PFSK-1 (cell line): ENCODE data around the gene ADGRL3.

Experiments
- FOXP2 ChIP-seq: optimal IDR thresholded peaks from 2 replicates; pipeline ENCODE3; 2011; ENCODE audit warnings: borderline replicate concordance, control low read depth, inconsistent platforms; ENCODE audit not compliant: insufficient read depth; ENCODE audit errors: extremely low read length, extremely low read depth
- POLR2AphosphoS5 ChIP-seq: IDR thresholded peaks from 2 replicates; pipeline ENCODE4 v1.6.1; 2012; ENCODE audit warnings: low read depth, mild to moderate bottlenecking, control low read depth, low read length, moderate library complexity
- REST ChIP-seq, 2 experiments: IDR thresholded peaks; 2 replicates each; pipeline versions ENCODE4 v1.6.1 to v1.8.0; 2011 to 2012; ENCODE audit warnings: low read depth in 2 of 2, low read length in 2 of 2, control low read depth in 1 of 2, inconsistent platforms in 1 of 2, mild to moderate bottlenecking in 1 of 2, moderate library complexity in 1 of 2; ENCODE audit not compliant: insufficient read depth in 1 of 2
- SIN3A ChIP-seq: IDR thresholded peaks from 2 replicates; pipeline ENCODE4 v1.6.1; 2012; ENCODE audit warnings: mild to moderate bottlenecking, low read length, moderate library complexity, borderline replicate concordance; ENCODE audit not compliant: insufficient read depth
- TAF1 ChIP-seq: IDR thresholded peaks from 2 replicates; pipeline ENCODE4 v1.6.1; 2012; ENCODE audit warnings: low read length, control low read depth, borderline replicate concordance; ENCODE audit not compliant: insufficient read depth

The ADGRL3 gene

GRCh38 chr4:62037571-62037970 lies 837.4 kb downstream of the ADGRL3 start:
- TF ChIP-seq TAF1 = no peak
- TF ChIP-seq SIN3A = no peak
- no peak for TF ChIP-seq REST (IDR thresholded peaks at IDR 0.05; ENCODE audit: insufficient read depth in 1 of 2, low read depth in 2 of 2, low read length in 2 of 2)
- no peak for TF ChIP-seq POLR2AphosphoS5
- no peak for TF ChIP-seq FOXP2

GRCh38 chr4:62051332-62051731 lies 851.2 kb downstream of the ADGRL3 start:
- TF ChIP-seq POLR2AphosphoS5 (no peak), FOXP2 (no peak), SIN3A (no peak), TAF1 (no peak), REST (IDR thresholded peaks at IDR 0.05; ENCODE audit: insufficient read depth in 1 of 2, low read depth in 2 of 2, low read length in 2 of 2) (no peak)

GRCh38 chr4:62053974-62054373 lies 853.8 kb downstream of the ADGRL3 start:
- TF ChIP-seq FOXP2 = no peak
- no peak for TF ChIP-seq POLR2AphosphoS5
- no peak for TF ChIP-seq SIN3A
- TF ChIP-seq REST (IDR thresholded peaks at IDR 0.05; ENCODE audit: insufficient read depth in 1 of 2, low read depth in 2 of 2, low read length in 2 of 2) = no peak
- TF ChIP-seq TAF1 = no peak

GRCh38 chr4:62057031-62057430 lies 856.9 kb downstream of the ADGRL3 start:
- TF ChIP-seq REST (IDR thresholded peaks at IDR 0.05; ENCODE audit: insufficient read depth in 1 of 2, low read depth in 2 of 2, low read length in 2 of 2) = no peak
- no peak for TF ChIP-seq SIN3A
- no peak for TF ChIP-seq TAF1
- TF ChIP-seq POLR2AphosphoS5 = no peak
- no peak for TF ChIP-seq FOXP2

- no peak for TF ChIP-seq POLR2AphosphoS5
- TF ChIP-seq REST (IDR thresholded peaks at IDR 0.05; ENCODE audit: insufficient read depth in 1 of 2, low read depth in 2 of 2, low read length in 2 of 2) = no peak
- TF ChIP-seq SIN3A = no peak
- no peak for TF ChIP-seq TAF1
- no peak for TF ChIP-seq FOXP2
Measured at GRCh38 chr4:62058571-62058970, 858.4 kb downstream of the ADGRL3 start.
